Endothelial cell of umbilical vein (primary cell): ENCODE measurements around the gene CCDC106. TPM values are rescaled to one million over a fixed set of nuclear protein-coding genes. Genes with fewer than 3 reads are reported as not detected.

Experiments
- BruUV-seq: library from RNA; stranded (reverse); fragments of 400-500 nt; replicated peaks from 2 replicates; lab custom pipeline; 2021; lab: Mats Ljungman, UMichigan
- CTCF ChIA-PET: fragments of 300-600, 350-600 bp; sonication (Branson Sonifier 250); formaldehyde crosslinking; loops from one replicate; lab custom pipeline; 2021; ENCODE audit warnings: antibody characterized with exemption, inconsistent platforms; lab: Charles Lee
- POLR2A ChIA-PET: fragments of 300-600, 350-600 bp; sonication (Branson Sonifier 250); formaldehyde crosslinking; loops from one replicate; lab custom pipeline; 2021; ENCODE audit warnings: antibody characterized with exemption, inconsistent platforms; lab: Charles Lee
- DNase-seq: peaks from one replicate; pipeline ENCODE4 v3.0.0-alpha.2; 2011; ENCODE audit warnings: low read depth, low spot score
- FAIRE-seq: peaks from 2 replicates; lab custom pipeline; 2011; peaks lifted over from hg19 to GRCh38; lab: Jason Lieb, UNC
- H2AFZ ChIP-seq: 2 replicates; pipeline ENCODE4 v1.6.0; 2012; ENCODE audit warnings: low read depth, low read length, control low read depth, inconsistent platforms
- H3K27ac ChIP-seq: 2 replicates; pipeline ENCODE4 v1.5.1; 2011; ENCODE audit warnings: low read depth, mild to moderate bottlenecking, control low read depth, low read length, moderate library complexity; ENCODE audit not compliant: insufficient read depth
- H3K27me3 ChIP-seq, 2 experiments: 2 replicates each; pipeline versions ENCODE4 v1.6.0 to v1.6.1; 2011; ENCODE audit warnings: low read length in 2 of 2, mixed read lengths in 1 of 2; ENCODE audit not compliant: control insufficient read depth in 2 of 2, insufficient read depth in 2 of 2
- H3K36me3 ChIP-seq, 2 experiments: 2 replicates in 1 of 2; 3 replicates in 1 of 2; pipeline ENCODE4 v1.5.1; 2011; ENCODE audit warnings: low read length in 2 of 2, mild to moderate bottlenecking in 1 of 2, moderate library complexity in 1 of 2; ENCODE audit not compliant: control insufficient read depth in 2 of 2, insufficient read depth in 2 of 2; ENCODE audit errors: extremely low read depth in 1 of 2
- H3K4me1 ChIP-seq: 3 replicates; pipeline ENCODE4 v1.5.1; 2011; ENCODE audit warnings: mild to moderate bottlenecking, low read length; ENCODE audit not compliant: control insufficient read depth, insufficient read depth; ENCODE audit errors: extremely low read depth
- H3K4me2 ChIP-seq: 2 replicates; pipeline ENCODE4 v1.6.1; 2011; ENCODE audit warnings: low read length, control low read depth, mixed read lengths; ENCODE audit not compliant: insufficient read depth
- H3K4me3 ChIP-seq, 3 experiments: fragments of 200-600 bp in 1 of 3; sonication (generic), shearing (Covaris generic) in 1 of 3; replicated peaks in 1 of 3; 2 replicates each; pipeline ENCODE4 v1.5.1; 2011 to 2016; ENCODE audit warnings: control low read depth in 3 of 3, low read length in 3 of 3, mild to moderate bottlenecking in 2 of 3, inconsistent platforms in 1 of 3, low read depth in 1 of 3, moderate library complexity in 1 of 3; ENCODE audit not compliant: insufficient read depth in 1 of 3
- H3K79me2 ChIP-seq: 2 replicates; pipeline ENCODE4 v1.6.0; 2012; ENCODE audit warnings: low read length, inconsistent platforms; ENCODE audit not compliant: control insufficient read depth, insufficient read depth
- H3K9ac ChIP-seq: replicated peaks from 2 replicates; pipeline ENCODE3; 2011; ENCODE audit warnings: low read length, control low read depth; ENCODE audit not compliant: insufficient read depth; ENCODE audit errors: extremely low read depth
- H3K9me1 ChIP-seq: replicated peaks from 3 replicates; pipeline ENCODE4 v1.6.0; 2011; ENCODE audit warnings: mild to moderate bottlenecking, low read length; ENCODE audit not compliant: control insufficient read depth, insufficient read depth; ENCODE audit errors: extremely low read depth
- H3K9me3 ChIP-seq: replicated peaks from 2 replicates; pipeline ENCODE4 v1.5.1; 2012; ENCODE audit warnings: low read length, inconsistent platforms; ENCODE audit not compliant: control insufficient read depth, insufficient read depth
- H4K20me1 ChIP-seq: replicated peaks from 2 replicates; pipeline ENCODE3; 2011; ENCODE audit warnings: mild to moderate bottlenecking, low read length; ENCODE audit not compliant: control insufficient read depth, insufficient read depth; ENCODE audit errors: extremely low read depth
- CTCF ChIP-seq, 2 donors: IDR thresholded peaks; 1 replicate in 1 of 2; 2 replicates in 1 of 2; pipeline ENCODE4 v1.5.1; 2011; ENCODE audit warnings: low read length in 2 of 2, mild to moderate bottlenecking in 2 of 2, moderate library complexity in 2 of 2, control low read depth in 1 of 2, inconsistent platforms in 1 of 2, low read depth in 1 of 2; ENCODE audit not compliant: insufficient read depth in 1 of 2; ENCODE audit errors: extremely low read depth in 1 of 2
- MAX ChIP-seq: IDR thresholded peaks from 2 replicates; pipeline ENCODE4 v1.6.1; 2011; ENCODE audit not compliant: insufficient read depth, insufficient read length
- MYC ChIP-seq: IDR thresholded peaks from one replicate; pipeline ENCODE4 v1.6.1; 2011; ENCODE audit warnings: mild to moderate bottlenecking, low read depth, low read length
- POLR2AphosphoS5 ChIP-seq: IDR thresholded peaks from 2 replicates; pipeline ENCODE4 v1.6.1; 2012; ENCODE audit warnings: low read depth, mild to moderate bottlenecking, control low read depth, low read length, moderate library complexity; ENCODE audit not compliant: insufficient read depth
- dilution Hi-C: fragments of 300-500 bp; cut with MboI; formaldehyde crosslinking; loops from one replicate; pipeline ENCODE4 v1.15.0; 2019; ENCODE audit warnings: low sequenced_read_pairs; ENCODE audit not compliant: extremely low pct_ligation_motif_present
- intact Hi-C: fragments of 100-400 bp; cut with micrococcal nuclease; formaldehyde crosslinking; loops from one replicate; pipeline ENCODE4 v1.10.0; 2022
- polyA plus RNA-seq, 4 experiments: library from polyadenylated mRNA; depleted of rRNA in 3 of 4; stranded (reverse) in 3 of 4; unstranded in 1 of 4; fragments of >200 nt; gene quantifications; 2 replicates each; pipeline versions ENCODE4 v1.2.1 to v1.2.3, GENCODE V29; 2011 to 2012; ENCODE audit warnings: missing spikeins in 1 of 4
- total RNA-seq: library from RNA; stranded (reverse); gene quantifications from 2 replicates; pipeline ENCODE4 v1.2.3, GENCODE V29; 2021

Gene CCDC106
- total and polyA plus RNA-seq, 2 donors (not counting 3 experiments of a cell fraction or from before 2014, with no cell fraction given): 11.8 to 12.0 TPM

GRCh38 chr19:55698256-55698655, 50.2 kb downstream of the CCDC106 start:
- H3K9me3 ChIP-seq: no peaks in the 10 kb centered on the region
- H3K36me3 ChIP-seq: peaks cover 0 to 35% of the 10 kb centered on the region in 2 experiments
- H3K79me2 ChIP-seq: no peaks in the 10 kb centered on the region
- dilution Hi-C loops (no loop called here), intact Hi-C loops (no loop called here)
- no TSS peak for BruUV-seq
- H3K9ac ChIP-seq: no peak overlapping the region
- POLR2A ChIA-PET: no interaction called here
- no peak overlapping the region for H3K4me2 ChIP-seq
- no peak for FAIRE-seq
- no peaks in the 10 kb centered on the region for H3K9me1 ChIP-seq
- H3K4me1 ChIP-seq: no peaks in the 10 kb centered on the region
- CTCF ChIA-PET: no interaction called here
- DNase-seq: no peak
- no peak overlapping the region for H3K4me3 ChIP-seq
- H3K27ac ChIP-seq: no peak overlapping the region
- H3K27me3 ChIP-seq: no peaks in the 10 kb centered on the region
- H4K20me1 ChIP-seq: no peaks in the 10 kb centered on the region
- no peak for TF ChIP-seq CTCF (IDR thresholded peaks at IDR 0.05; ENCODE audit: extremely low read depth in 1 of 2, insufficient read depth in 1 of 2, low read depth in 1 of 2, low read length in 2 of 2)
- TF ChIP-seq POLR2AphosphoS5: no peak
- no peak overlapping the region for H2AFZ ChIP-seq

GRCh38 chr19:55699221-55699620, 51.2 kb downstream of the CCDC106 start:
- POLR2A ChIA-PET: no interaction called here
- dilution Hi-C loops: no loop called here
- Histone ChIP-seq H3K9me1 (no peaks in the 10 kb centered on the region), H3K9ac (no peak overlapping the region), H3K79me2 (no peaks in the 10 kb centered on the region), H3K4me2 (no peak overlapping the region), H3K36me3 (peaks cover 0 to 31% of the 10 kb centered on the region in 2 experiments), H3K27ac (no peak overlapping the region), H2AFZ (no peak overlapping the region), H3K9me3 (no peaks in the 10 kb centered on the region), H3K4me3 (no peak overlapping the region), H3K4me1 (no peaks in the 10 kb centered on the region), H4K20me1 (no peaks in the 10 kb centered on the region), H3K27me3 (no peaks in the 10 kb centered on the region)
- FAIRE-seq: no peak
- BruUV-seq: no TSS peak
- intact Hi-C loops: no loop called here
- no peak for DNase-seq
- TF ChIP-seq MAX: no peak
- TF ChIP-seq MYC: no peak
- CTCF ChIA-PET: no interaction called here
